HEK293 (cell line): ENCODE data around the gene FAM89A.

ENCODE experiments used
- YY1 ChIP-seq: fragments of 450-650 bp; formaldehyde crosslinking; IDR thresholded peaks from 2 replicates; pipeline ENCODE4 v1.5.1; 2018; ENCODE audit warnings: missing biosample characterization, missing genetic modification characterization
- ZFHX2 ChIP-seq: fragments of 450-650 bp; formaldehyde crosslinking; conservative IDR thresholded peaks from 2 replicates; pipeline ENCODE4 v1.5.1; 2016; ENCODE audit warnings: missing biosample characterization, missing genetic modification characterization
- ZNF274 ChIP-seq, 2 experiments: fragments of 200-500 bp in 1 of 2; fragments of 450-650 bp in 1 of 2; sonication (Bioruptor generic) in 1 of 2; formaldehyde crosslinking in 1 of 2; IDR thresholded peaks; 2 replicates each; pipeline versions ENCODE4 v1.5.1 to v1.6.1; 2014 to 2016; ENCODE audit warnings: borderline replicate concordance in 1 of 2, inconsistent platforms in 1 of 2, low read length in 1 of 2, missing biosample characterization in 1 of 2, missing genetic modification characterization in 1 of 2
- TF ChIP-seq, protein P1 (sequence below): fragments of 450-650 bp; formaldehyde crosslinking; IDR thresholded peaks from 2 replicates; pipeline ENCODE4 v1.5.1; 2016; ENCODE audit warnings: missing biosample characterization, missing genetic modification characterization
- TF ChIP-seq, protein P2 (sequence below): fragments of 450-650 bp; formaldehyde crosslinking; IDR thresholded peaks from 2 replicates; pipeline ENCODE4 v1.5.1; 2016; ENCODE audit warnings: missing biosample characterization, missing genetic modification characterization
- TF ChIP-seq, protein P3 (sequence below): fragments of 450-650 bp; formaldehyde crosslinking; IDR thresholded peaks from 2 replicates; pipeline ENCODE4 v1.5.1; 2016; ENCODE audit warnings: missing biosample characterization, missing genetic modification characterization

DNA sequence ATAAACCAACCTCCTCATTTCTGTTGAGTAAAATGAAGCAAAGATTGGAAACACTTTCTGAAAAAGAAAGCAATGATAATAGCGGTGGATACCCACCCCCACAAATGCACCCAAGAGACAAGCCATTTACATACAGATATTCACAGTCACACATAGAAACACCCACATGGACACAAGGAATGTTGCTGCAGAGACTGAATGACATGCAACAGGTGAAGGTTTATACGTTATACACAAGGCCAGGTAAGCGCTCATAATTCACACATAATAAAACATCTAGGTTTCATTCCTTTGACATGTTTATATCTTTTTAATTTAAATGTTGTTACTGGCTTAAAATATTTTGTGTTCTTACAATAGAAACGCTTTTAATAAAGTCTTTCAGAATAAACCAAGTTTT, 39.9 kb downstream of the FAM89A start:
- no peak for TF ChIP-seq ZFHX2 (tag by site-specific recombination)
- TF ChIP-seq ZNF274 (IDR thresholded peaks at IDR 0.05; ENCODE audit: low read length) = no peak
- no peak for TF ChIP-seq ZNF274 (tag by site-specific recombination; IDR thresholded peaks at IDR 0.05; ENCODE audit: borderline replicate concordance)
- no peak for TF ChIP-seq YY1 (tag by site-specific recombination)
- TF ChIP-seq, protein P1, sequence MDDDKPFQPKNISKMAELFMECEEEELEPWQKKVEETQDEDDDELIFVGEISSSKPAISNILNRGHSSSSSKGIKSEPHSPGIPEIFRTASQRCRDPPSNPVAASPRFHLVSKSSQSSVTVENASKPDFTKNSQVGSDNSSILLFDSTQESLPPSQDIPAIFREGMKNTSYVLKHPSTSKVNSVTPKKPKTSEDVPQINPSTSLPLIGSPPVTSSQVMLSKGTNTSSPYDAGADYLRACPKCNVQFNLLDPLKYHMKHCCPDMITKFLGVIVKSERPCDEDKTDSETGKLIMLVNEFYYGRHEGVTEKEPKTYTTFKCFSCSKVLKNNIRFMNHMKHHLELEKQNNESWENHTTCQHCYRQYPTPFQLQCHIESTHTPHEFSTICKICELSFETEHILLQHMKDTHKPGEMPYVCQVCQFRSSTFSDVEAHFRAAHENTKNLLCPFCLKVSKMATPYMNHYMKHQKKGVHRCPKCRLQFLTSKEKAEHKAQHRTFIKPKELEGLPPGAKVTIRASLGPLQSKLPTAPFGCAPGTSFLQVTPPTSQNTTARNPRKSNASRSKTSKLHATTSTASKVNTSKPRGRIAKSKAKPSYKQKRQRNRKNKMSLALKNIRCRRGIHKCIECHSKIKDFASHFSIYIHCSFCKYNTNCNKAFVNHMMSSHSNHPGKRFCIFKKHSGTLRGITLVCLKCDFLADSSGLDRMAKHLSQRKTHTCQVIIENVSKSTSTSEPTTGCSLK = no peak
- TF ChIP-seq, protein P2, sequence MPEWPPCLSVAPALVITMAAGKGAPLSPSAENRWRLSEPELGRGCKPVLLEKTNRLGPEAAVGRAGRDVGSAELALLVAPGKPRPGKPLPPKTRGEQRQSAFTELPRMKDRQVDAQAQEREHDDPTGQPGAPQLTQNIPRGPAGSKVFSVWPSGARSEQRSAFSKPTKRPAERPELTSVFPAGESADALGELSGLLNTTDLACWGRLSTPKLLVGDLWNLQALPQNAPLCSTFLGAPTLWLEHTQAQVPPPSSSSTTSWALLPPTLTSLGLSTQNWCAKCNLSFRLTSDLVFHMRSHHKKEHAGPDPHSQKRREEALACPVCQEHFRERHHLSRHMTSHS (tag by site-specific recombination) = no peak
- TF ChIP-seq, protein P3, sequence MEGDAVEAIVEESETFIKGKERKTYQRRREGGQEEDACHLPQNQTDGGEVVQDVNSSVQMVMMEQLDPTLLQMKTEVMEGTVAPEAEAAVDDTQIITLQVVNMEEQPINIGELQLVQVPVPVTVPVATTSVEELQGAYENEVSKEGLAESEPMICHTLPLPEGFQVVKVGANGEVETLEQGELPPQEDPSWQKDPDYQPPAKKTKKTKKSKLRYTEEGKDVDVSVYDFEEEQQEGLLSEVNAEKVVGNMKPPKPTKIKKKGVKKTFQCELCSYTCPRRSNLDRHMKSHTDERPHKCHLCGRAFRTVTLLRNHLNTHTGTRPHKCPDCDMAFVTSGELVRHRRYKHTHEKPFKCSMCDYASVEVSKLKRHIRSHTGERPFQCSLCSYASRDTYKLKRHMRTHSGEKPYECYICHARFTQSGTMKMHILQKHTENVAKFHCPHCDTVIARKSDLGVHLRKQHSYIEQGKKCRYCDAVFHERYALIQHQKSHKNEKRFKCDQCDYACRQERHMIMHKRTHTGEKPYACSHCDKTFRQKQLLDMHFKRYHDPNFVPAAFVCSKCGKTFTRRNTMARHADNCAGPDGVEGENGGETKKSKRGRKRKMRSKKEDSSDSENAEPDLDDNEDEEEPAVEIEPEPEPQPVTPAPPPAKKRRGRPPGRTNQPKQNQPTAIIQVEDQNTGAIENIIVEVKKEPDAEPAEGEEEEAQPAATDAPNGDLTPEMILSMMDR = no peak
